ENCODE data around the gene GPR183.

The GPR183 gene

GRCh38 chr13:99246100-99246499 lies 61.1 kb downstream of the GPR183 start:
- DNase-seq (ENCODE audit: low read depth) = no peak

Measured in fibroblast of the conjunctiva (primary cell).